ENCODE data around the gene RNF167. TPM values are rescaled to one million over a fixed set of nuclear protein-coding genes. Genes with fewer than 3 reads are reported as not detected.
A peak's percentile ranks its signal among the peaks of the same experiment; 100 is the strongest.

RNF167 gene
- total RNA-seq, 2 experiments from 2014 or later = 249 to 261 TPM

DNA sequence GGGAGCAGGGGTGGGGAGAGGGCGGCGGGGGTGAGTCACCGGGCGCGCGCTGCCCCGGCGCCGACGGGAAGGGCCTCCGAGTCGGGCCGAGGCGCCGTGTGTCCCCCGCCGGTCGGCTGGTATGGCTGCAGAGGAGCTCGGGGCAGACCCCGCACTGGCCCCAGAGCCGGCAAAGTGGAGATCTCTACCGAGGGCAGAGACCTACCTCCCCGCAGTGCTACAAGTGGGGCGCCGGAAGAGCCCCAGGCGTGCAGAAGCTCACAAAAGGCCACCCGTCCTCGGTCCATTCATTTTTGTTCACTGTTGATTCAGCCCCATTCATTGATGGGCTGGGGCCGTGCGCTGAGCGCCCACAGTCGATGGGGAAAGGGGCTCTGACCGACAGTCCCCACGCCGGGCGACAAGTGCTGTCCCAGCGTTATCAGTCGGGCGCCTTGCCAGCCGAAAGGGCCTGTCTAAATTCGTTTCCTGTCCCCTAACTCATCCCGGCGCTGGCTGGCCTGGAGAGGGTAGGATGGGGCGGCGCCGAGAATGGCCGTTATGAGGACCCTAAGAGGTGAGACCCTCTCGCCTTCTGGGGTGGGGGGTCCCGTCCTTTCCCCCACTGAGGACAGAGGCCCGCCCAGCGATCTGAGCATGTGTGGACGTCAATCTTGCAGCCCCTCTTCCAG lies 10.1 kb downstream of the RNF167 start:
- CTCF ChIA-PET = interaction anchor here (0.7 to 1.1 kb wide), 2 partner anchors 10 to 17 kb away, joined by 3 to 4 read pairs; partner anchors contain the start of genes RNF167, SLC25A11 and SPAG7

DNA sequence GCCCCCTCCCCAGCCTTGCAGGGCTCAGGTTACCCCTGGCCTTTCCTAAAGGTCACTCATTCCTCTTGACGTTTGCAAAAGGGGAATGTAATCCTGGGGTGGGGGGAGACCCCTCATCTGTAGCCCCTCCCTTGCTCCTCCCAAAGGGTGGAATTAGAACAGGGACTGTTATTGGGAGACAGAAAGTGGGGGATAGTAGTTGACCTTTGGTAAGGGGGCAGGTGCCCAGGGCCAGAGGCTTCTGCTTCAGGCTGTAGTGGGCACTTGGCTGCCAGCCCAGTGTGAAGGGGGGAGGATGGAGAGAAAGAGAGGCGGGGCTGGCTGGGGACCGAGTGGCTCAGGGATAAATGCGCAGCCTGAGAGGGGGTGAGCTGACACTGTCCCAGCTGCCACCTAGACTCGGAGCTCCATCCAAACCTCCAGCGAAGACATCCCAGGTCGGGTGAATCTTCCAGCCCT lies 10.7 kb downstream of the RNF167 start, which contains the start of gene ENO3:
Gene ENO3 (plus strand): TSS at position 374 of the 459 bp plus-strand sequence. CDS start 711 bp downstream, outside the sequence.
- ChIA-PET CTCF (interaction anchor here (0.7 to 1.6 kb wide), 4 partner anchors 11 to 42 kb away, joined by 3 to 6 read pairs (median 4); partner anchors contain the start of genes RNF167, SLC25A11 and SPAG7), POLR2A (interaction anchor here (0.8 to 20.7 kb wide), 9 partner anchors 9 to 160 kb away, joined by 3 to 711 read pairs (median 4); partner anchors contain the start of genes CAMTA2, INCA1, KIF1C and PFN1)
- peak within 1 kb of the TSS; percentile 96 for H3K4me3 Mint-ChIP-seq
- H3K27me3 Mint-ChIP-seq = no peaks in the 10 kb centered on the region
- no peak for DNase-seq
- no peaks in the 10 kb centered on the region for H3K9me3 Mint-ChIP-seq
- H3K4me1 Mint-ChIP-seq = peaks cover 27% of the 10 kb centered on the region
- H3K36me3 Mint-ChIP-seq (ENCODE audit: low read depth) = peaks cover 25% of the 10 kb centered on the region
- H3K27ac Mint-ChIP-seq = peak within 1 kb of the TSS; percentile 92

More for the DNA sequence above, 10.1 kb downstream of the RNF167 start:
- Mint-ChIP-seq H3K27ac (peak overlapping the region; percentile 92), H3K9me3 (no peaks in the 10 kb centered on the region), H3K4me3 (peak overlapping the region; percentile 96), H3K36me3 (ENCODE audit: low read depth) (peaks cover 31% of the 10 kb centered on the region), H3K4me1 (peaks cover 33% of the 10 kb centered on the region), H3K27me3 (no peaks in the 10 kb centered on the region)
- DNase-seq = peak; percentile 45
- POLR2A ChIA-PET = interaction anchor here (0.8 to 20.7 kb wide), 8 partner anchors 8 to 160 kb away, joined by 3 to 711 read pairs (median 4); partner anchors contain the start of genes CAMTA2, INCA1, KIF1C and PFN1

DNA sequence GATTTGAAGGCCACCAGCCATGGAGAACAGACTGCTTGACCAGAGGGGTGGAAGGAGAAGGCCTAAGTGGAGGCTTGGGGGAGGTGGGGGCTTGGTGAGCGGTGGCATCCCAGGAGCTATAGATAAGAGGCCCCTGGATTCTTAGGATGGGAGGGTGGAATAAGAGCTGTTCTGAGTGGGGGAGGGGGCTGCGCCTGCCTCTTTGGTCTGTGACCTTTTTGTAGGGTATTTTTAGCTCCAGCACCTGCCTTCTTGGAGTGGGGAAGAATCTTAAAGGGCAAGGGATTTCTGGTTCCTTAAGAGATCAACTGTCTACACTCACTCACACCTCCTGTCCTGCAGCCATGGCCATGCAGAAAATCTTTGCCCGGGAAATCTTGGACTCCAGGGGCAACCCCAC lies 11.4 kb downstream of the RNF167 start:
- CTCF ChIA-PET = interaction anchor here (0.5 to 1.6 kb wide), 3 partner anchors 16 to 42 kb away, joined by 3 to 6 read pairs (median 4); partner anchors contain the start of gene SPAG7
- H3K36me3 Mint-ChIP-seq (ENCODE audit: low read depth) = peaks cover 21% of the 10 kb centered on the region
- DNase-seq = no peak

DNA sequence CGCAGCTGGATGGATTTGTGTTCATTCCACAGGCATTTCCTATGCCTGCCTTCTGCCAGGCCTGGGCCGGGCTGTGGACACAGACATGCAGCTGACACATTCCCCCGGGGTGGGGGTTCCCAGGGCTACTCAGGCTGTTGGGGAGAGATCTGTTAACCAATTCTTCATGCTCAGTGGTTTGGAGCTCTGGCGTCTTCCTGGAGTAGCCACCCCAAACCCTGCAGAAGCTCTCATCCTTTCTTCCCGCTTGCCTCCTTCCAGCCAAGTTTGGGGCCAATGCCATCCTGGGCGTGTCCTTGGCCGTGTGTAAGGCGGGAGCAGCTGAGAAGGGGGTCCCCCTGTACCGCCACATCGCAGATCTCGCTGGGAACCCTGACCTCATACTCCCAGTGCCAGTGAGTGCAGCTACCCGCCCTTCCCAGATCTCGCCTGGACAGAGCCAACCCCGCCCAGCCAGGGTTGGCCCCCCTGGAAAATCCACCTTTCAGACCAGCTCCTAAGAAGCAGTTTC lies 13.4 kb downstream of the RNF167 start:
- H3K27ac Mint-ChIP-seq = no peak overlapping the region
- ChIA-PET CTCF (interaction anchor here (0.7 to 1.8 kb wide), 2 partner anchors 13 to 14 kb away, joined by 3 to 5 read pairs; partner anchors contain the start of genes RNF167 and SLC25A11), POLR2A (interaction anchor here (13.3 to 20.7 kb wide), 2 partner anchors 12 to 15 kb away, joined by 229 to 711 read pairs; partner anchors contain the start of genes PFN1, RNF167, SLC25A11 and SPAG7)
- no peak overlapping the region for H3K4me3 Mint-ChIP-seq
- H3K27me3 Mint-ChIP-seq = no peaks in the 10 kb centered on the region
- H3K9me3 Mint-ChIP-seq = no peaks in the 10 kb centered on the region
- no peak for DNase-seq
- H3K4me1 Mint-ChIP-seq = peaks cover 25% of the 10 kb centered on the region
- H3K36me3 Mint-ChIP-seq (ENCODE audit: low read depth) = peaks cover 5% of the 10 kb centered on the region

More for the DNA sequence above, 11.4 kb downstream of the RNF167 start:
- peak overlapping the region; percentile 96 for H3K4me3 Mint-ChIP-seq
- no peaks in the 10 kb centered on the region for H3K9me3 Mint-ChIP-seq
- H3K4me1 Mint-ChIP-seq = peaks cover 27% of the 10 kb centered on the region
- no peaks in the 10 kb centered on the region for H3K27me3 Mint-ChIP-seq
- POLR2A ChIA-PET = interaction anchor here (0.9 to 20.7 kb wide), 4 partner anchors 10 to 69 kb away, joined by 3 to 711 read pairs (median 116); partner anchors contain the start of genes PFN1, RNF167, SLC25A11 and SPAG7
- H3K27ac Mint-ChIP-seq = peak overlapping the region; percentile 92

DNA sequence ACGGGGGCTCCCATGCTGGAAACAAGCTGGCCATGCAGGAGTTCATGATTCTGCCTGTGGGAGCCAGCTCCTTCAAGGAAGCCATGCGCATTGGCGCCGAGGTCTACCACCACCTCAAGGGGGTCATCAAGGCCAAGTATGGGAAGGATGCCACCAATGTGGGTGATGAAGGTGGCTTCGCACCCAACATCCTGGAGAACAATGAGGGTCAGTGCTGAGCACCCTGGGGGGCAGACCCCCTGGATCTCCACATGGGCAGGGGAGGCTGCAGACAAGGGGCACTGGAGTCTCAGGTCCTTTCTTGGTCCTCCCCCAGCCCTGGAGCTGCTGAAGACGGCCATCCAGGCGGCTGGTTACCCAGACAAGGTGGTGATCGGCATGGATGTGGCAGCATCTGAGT lies 15.0 kb downstream of the RNF167 start:
- DNase-seq = no peak
- Mint-ChIP-seq H3K9me3 (no peaks in the 10 kb centered on the region), H3K4me1 (peaks cover 23% of the 10 kb centered on the region), H3K27ac (no peak overlapping the region), H3K36me3 (ENCODE audit: low read depth) (peaks cover 16% of the 10 kb centered on the region), H3K4me3 (no peak overlapping the region), H3K27me3 (no peaks in the 10 kb centered on the region)
- CTCF ChIA-PET = interaction anchor here (0.6 to 4.2 kb wide), 5 partner anchors 12 to 107 kb away, joined by 3 to 17 read pairs (median 5); partner anchors contain the start of genes SLC25A11 and SPAG7
- POLR2A ChIA-PET = interaction anchor here (0.9 to 20.7 kb wide), 3 partner anchors 14 to 46 kb away, joined by 3 to 711 read pairs (median 229); partner anchors contain the start of genes PFN1, RNF167, SLC25A11 and SPAG7

DNA sequence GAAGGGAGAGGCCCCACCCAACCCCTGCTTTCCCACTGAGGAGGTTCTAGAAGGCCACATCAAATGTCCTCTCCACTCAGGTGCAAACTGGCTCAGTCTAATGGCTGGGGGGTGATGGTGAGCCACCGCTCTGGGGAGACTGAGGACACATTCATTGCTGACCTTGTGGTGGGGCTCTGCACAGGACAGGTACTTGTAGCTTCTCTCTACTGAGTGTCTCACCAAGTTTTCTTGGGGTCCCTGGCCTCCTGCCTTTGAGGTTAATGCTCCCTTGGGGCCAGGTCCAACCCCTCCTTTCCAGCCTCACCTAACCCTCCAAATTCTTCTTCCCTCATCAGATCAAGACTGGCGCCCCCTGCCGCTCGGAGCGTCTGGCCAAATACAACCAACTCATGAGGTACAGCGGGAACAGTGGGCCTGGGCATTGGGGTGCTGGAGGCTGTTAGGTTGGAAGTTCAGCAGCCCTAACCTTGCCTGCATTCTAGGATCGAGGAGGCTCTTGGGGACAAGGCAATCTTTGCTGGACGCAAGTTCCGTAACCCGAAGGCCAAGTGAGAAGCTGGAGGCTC lies 16.5 kb downstream of the RNF167 start:
- H3K36me3 Mint-ChIP-seq (ENCODE audit: low read depth) = peaks cover 22% of the 10 kb centered on the region
- peak; percentile 60 for DNase-seq
- CTCF ChIA-PET = interaction anchor here (0.7 to 4.2 kb wide), 4 partner anchors 8 to 119 kb away, joined by 3 to 17 read pairs (median 4); partner anchors contain the start of genes PFN1 and SPAG7
- H3K4me3 Mint-ChIP-seq = no peak overlapping the region
- peaks cover 8% of the 10 kb centered on the region for H3K4me1 Mint-ChIP-seq
- H3K27ac Mint-ChIP-seq = no peak overlapping the region
- POLR2A ChIA-PET = interaction anchor here (13.3 to 20.7 kb wide), 2 partner anchors 12 to 15 kb away, joined by 229 to 711 read pairs; partner anchors contain the start of genes PFN1, RNF167, SLC25A11 and SPAG7
- H3K9me3 Mint-ChIP-seq = no peaks in the 10 kb centered on the region
- no peaks in the 10 kb centered on the region for H3K27me3 Mint-ChIP-seq

DNA sequence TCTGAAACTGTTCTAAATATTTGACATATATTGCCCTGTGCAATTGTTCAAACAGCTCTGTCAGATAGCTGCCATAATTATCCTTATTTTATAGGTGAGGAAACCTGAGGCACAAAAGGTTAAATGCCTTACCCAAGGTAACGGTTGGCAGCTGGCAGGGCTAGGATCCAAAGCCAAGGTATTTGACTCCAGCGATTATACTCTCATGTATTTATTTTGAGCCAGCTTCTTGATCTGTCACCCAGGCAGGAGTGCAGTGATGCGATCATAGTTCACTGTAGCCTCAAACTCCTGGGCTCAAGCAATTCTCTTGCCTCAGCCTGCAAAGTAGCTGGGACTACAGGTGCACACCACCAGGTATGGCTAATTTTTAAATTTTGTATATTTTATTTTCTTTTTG lies 18.0 kb downstream of the RNF167 start:
- H3K27me3 Mint-ChIP-seq = no peaks in the 10 kb centered on the region
- peaks cover 22% of the 10 kb centered on the region for H3K36me3 Mint-ChIP-seq (ENCODE audit: low read depth)
- H3K9me3 Mint-ChIP-seq = no peaks in the 10 kb centered on the region
- H3K27ac Mint-ChIP-seq = no peak overlapping the region
- H3K4me3 Mint-ChIP-seq = no peak overlapping the region
- ChIA-PET CTCF (interaction anchor here (1.6 to 4.2 kb wide), 3 partner anchors 9 to 49 kb away, joined by 3 to 17 read pairs (median 6); partner anchors contain the start of genes PFN1 and SPAG7), POLR2A (interaction anchor here (1.1 to 20.7 kb wide), 3 partner anchors 8 to 17 kb away, joined by 3 to 711 read pairs (median 229); partner anchors contain the start of genes PFN1, RNF167, SLC25A11 and SPAG7)
- H3K4me1 Mint-ChIP-seq = peaks cover 3% of the 10 kb centered on the region
- DNase-seq = no peak

DNA sequence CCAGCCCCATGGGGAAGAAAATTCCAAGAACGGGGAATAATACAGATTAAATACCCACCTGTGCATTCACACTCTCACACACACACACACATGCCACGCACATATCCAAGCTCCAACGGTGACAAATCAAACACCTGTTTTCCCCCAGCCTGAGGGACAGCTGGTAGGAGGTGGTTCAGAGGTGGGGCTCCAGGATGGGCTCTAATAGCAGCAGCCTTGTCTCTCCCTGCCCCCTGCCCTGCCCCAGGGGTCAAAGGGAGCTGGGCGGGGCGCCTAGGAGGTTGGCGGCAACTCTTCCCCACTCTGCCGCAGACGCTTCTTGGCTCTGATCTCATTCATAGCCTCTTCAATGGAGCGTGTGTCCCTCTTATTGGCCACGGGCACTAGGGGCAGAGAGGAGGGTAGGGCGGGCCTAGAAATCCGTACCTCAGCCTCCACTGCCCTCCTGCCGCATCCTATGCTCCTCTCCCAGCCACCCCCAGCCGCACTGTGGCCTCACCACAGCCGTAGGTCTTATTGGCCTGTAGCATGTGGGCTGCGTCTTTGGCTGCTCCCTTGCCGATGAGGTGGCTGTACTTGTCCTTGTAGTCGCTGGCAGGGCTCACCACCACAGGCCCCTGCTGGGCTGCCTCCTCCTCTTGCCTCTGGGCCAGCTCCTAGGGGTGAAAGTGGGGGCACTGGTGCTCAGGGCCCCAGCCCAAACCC lies 19.3 kb downstream of the RNF167 start:
- ChIA-PET CTCF (interaction anchor here (1.3 kb wide), 1 partner anchor 9 kb away, joined by 4 read pairs; no protein-coding TSS in a partner anchor), POLR2A (interaction anchor here (13.3 kb wide), 1 partner anchor 18 kb away, joined by 229 read pairs; the partner anchor contains the start of genes PFN1, RNF167 and SLC25A11)
- H3K36me3 Mint-ChIP-seq (ENCODE audit: low read depth) = peaks cover 24% of the 10 kb centered on the region
- no peak overlapping the region for H3K4me3 Mint-ChIP-seq
- no peak overlapping the region for H3K27ac Mint-ChIP-seq
- DNase-seq = no peak
- H3K4me1 Mint-ChIP-seq = peaks cover 4% of the 10 kb centered on the region
- no peaks in the 10 kb centered on the region for H3K9me3 Mint-ChIP-seq
- H3K27me3 Mint-ChIP-seq = no peaks in the 10 kb centered on the region

DNA sequence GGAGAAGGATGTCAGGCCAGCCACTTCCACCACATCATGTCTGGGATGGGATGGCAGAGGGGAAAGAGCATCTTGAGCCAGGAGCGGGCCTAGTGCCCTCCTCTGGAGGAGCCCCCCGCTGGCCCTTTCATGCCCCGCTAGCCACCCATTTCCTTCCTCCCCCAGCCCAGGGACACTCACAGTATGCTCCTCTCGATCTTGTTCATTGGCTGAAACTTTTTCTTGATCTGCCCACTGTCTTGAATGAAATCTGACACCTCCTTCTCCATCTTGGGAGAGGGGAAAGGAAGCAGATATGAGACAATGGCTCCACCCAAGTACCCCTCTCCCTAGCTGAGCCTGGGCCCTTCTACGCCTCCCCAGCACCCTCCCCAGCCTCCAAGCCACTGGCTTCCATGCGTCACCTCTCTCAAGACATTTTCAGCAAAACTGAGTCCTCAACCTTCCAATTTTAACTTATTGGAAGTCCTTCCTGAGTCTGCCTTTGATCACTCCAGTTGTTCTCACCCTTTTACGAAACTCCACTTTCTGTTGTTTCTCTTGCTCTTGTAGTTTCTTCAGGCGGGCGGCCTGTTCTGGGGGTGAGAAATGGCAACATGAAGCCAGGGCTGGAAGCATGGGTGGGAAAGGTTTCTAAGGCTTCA lies 20.3 kb downstream of the RNF167 start:
- no peaks in the 10 kb centered on the region for H3K27me3 Mint-ChIP-seq
- H3K27ac Mint-ChIP-seq = no peak overlapping the region
- peaks cover 8% of the 10 kb centered on the region for H3K4me1 Mint-ChIP-seq
- ChIA-PET CTCF (no interaction called here), POLR2A (interaction anchor here (13.3 kb wide), 1 partner anchor 19 kb away, joined by 229 read pairs; the partner anchor contains the start of genes PFN1, RNF167 and SLC25A11)
- H3K9me3 Mint-ChIP-seq = no peaks in the 10 kb centered on the region
- DNase-seq = no peak
- H3K4me3 Mint-ChIP-seq = no peak overlapping the region
- H3K36me3 Mint-ChIP-seq (ENCODE audit: low read depth) = peaks cover 28% of the 10 kb centered on the region

DNA sequence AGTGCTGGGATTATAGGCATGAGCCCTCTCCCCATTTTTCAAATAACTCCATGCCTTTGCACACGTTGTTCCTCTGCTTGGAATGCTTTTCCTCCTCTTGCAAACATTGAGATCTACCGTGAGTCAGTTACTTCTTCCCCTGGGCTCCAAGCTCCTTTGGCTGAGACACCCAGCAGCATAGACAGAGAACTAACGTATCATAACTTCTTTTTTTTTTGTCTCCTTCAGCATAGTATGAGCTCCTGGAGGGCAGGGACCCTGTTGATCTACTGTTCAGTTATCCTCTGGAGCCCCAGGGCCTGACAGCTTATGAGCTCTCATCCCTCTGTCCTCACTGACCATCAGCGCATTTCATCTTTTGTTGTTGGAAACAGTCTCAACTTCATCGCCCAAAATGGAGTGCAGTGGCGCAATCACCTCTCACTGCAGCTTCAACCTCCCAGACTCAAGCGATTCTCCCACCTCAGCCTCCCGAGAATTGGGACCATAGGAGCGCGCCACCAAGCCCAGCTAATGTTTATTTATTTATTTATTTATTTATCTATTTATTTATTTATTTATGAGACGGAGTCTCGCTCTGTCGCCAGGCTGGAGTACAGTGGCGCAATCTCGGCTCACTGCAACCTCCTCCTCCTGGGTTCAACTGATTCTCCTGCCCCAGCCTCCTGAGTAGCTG lies 25.4 kb downstream of the RNF167 start:
- H3K36me3 Mint-ChIP-seq (ENCODE audit: low read depth) = peaks cover 21% of the 10 kb centered on the region

More for the DNA sequence above, 25.4 kb downstream of the RNF167 start:
- Mint-ChIP-seq H3K9me3 (no peaks in the 10 kb centered on the region), H3K4me3 (peak overlapping the region; percentile 27), H3K27me3 (no peaks in the 10 kb centered on the region), H3K4me1 (peaks cover 17% of the 10 kb centered on the region), H3K27ac (peak overlapping the region; percentile 31)
- POLR2A ChIA-PET = interaction anchor here (8.6 to 15.5 kb wide), 2 partner anchors 17 to 22 kb away, joined by 78 to 711 read pairs; partner anchors contain the start of genes CAMTA2, ENO3, PFN1 and RNF167
- CTCF ChIA-PET = interaction anchor here (0.8 to 2.3 kb wide), 4 partner anchors 15 to 62 kb away, joined by 3 to 7 read pairs (median 6); partner anchors contain the start of genes CAMTA2, CHRNE, RNF167 and SLC25A11
- DNase-seq = no peak
